Liver (tissue), 9 donors: Measurements from ENCODE around the gene FLT1. TPM values are rescaled to one million over a fixed set of nuclear protein-coding genes. Genes with fewer than 3 reads are reported as not detected.

Experiments used
- DNase-seq: peaks from one replicate; pipeline ENCODE4 v3.0.0-alpha.2; 2017; ENCODE audit warnings: low spot score
- H3K27ac ChIP-seq, 2 donors: one replicate each; pipeline ENCODE4 v1.7.0; 2013; ENCODE audit warnings: inconsistent platforms in 2 of 2, low read length in 2 of 2, control low read depth in 1 of 2, low read depth in 1 of 2, mild to moderate bottlenecking in 1 of 2
- H3K27me3 ChIP-seq, 4 donors: one replicate each; pipeline versions ENCODE4 v1.6.1 to v1.7.0; 2013; ENCODE audit warnings: low read length in 3 of 4, inconsistent platforms in 1 of 4, mild to moderate bottlenecking in 1 of 4, moderate library complexity in 1 of 4; ENCODE audit not compliant: control insufficient read depth in 4 of 4, insufficient read depth in 4 of 4
- H3K36me3 ChIP-seq, 4 donors: one replicate each; pipeline versions ENCODE4 v1.6.1 to v1.7.0; 2013; ENCODE audit warnings: low read length in 3 of 4, mild to moderate bottlenecking in 3 of 4, low read depth in 1 of 4, moderate library complexity in 1 of 4; ENCODE audit not compliant: control insufficient read depth in 4 of 4, insufficient read depth in 3 of 4
- H3K4me1 ChIP-seq, 4 donors: one replicate each; pipeline versions ENCODE4 v1.6.1 to v1.7.0; 2013; ENCODE audit warnings: low read length in 3 of 4, mild to moderate bottlenecking in 3 of 4, moderate library complexity in 1 of 4; ENCODE audit not compliant: control insufficient read depth in 4 of 4, insufficient read depth in 4 of 4
- H3K4me3 ChIP-seq, 3 donors: one replicate each; pipeline versions ENCODE4 v1.6.1 to v1.7.0; 2013; ENCODE audit warnings: low read length in 3 of 3, control low read depth in 1 of 3, low read depth in 1 of 3, mild to moderate bottlenecking in 1 of 3
- H3K9ac ChIP-seq, 2 donors: one replicate each; pipeline ENCODE4 v1.7.0; 2013; ENCODE audit warnings: low read length in 2 of 2, mild to moderate bottlenecking in 2 of 2, moderate library complexity in 2 of 2, control low read depth in 1 of 2, low read depth in 1 of 2
- H3K9me3 ChIP-seq, 4 donors: one replicate each; pipeline versions ENCODE4 v1.6.1 to v1.7.0; 2013; ENCODE audit warnings: low read length in 3 of 4; ENCODE audit not compliant: control insufficient read depth in 4 of 4
- ATF3 ChIP-seq: IDR thresholded peaks from 2 replicates; pipeline ENCODE4 v1.6.1; 2016; ENCODE audit warnings: antibody characterized with exemption
- EGR1 ChIP-seq, 2 donors: IDR thresholded peaks; 2 replicates each; pipeline ENCODE4 v1.6.1; 2016 to 2018; ENCODE audit warnings: antibody characterized with exemption in 2 of 2, low read depth in 2 of 2
- FOXA1 ChIP-seq: IDR thresholded peaks from 2 replicates; pipeline ENCODE4 v1.6.1; 2016; ENCODE audit warnings: antibody characterized with exemption
- FOXA2 ChIP-seq: IDR thresholded peaks from 2 replicates; pipeline ENCODE4 v1.6.1; 2016; ENCODE audit warnings: antibody characterized with exemption
- GABPA ChIP-seq, 2 donors: IDR thresholded peaks in 1 of 2; conservative IDR thresholded peaks in 1 of 2; 2 replicates each; pipeline ENCODE4 v1.6.1; 2016; ENCODE audit warnings: antibody characterized with exemption in 2 of 2, mild to moderate bottlenecking in 1 of 2, moderate library complexity in 1 of 2
- HNF4A ChIP-seq, 2 donors: conservative IDR thresholded peaks; 2 replicates each; pipeline ENCODE4 v1.6.1; 2016; ENCODE audit warnings: antibody characterized with exemption in 2 of 2, mild to moderate bottlenecking in 2 of 2
- HNF4G ChIP-seq: IDR thresholded peaks from 2 replicates; pipeline ENCODE4 v1.6.1; 2016; ENCODE audit warnings: antibody characterized with exemption
- JUND ChIP-seq, 2 donors: IDR thresholded peaks; 2 replicates each; pipeline ENCODE4 v1.6.1; 2016; ENCODE audit warnings: antibody characterized with exemption in 2 of 2
- NR2F2 ChIP-seq: IDR thresholded peaks from 2 replicates; pipeline ENCODE4 v1.6.1; 2016; ENCODE audit warnings: antibody characterized with exemption
- RAD21 ChIP-seq, 2 donors: IDR thresholded peaks; 2 replicates each; pipeline ENCODE4 v1.6.1; 2016; ENCODE audit warnings: antibody characterized with exemption in 2 of 2, mild to moderate bottlenecking in 2 of 2
- REST ChIP-seq: IDR thresholded peaks from 2 replicates; pipeline ENCODE4 v1.6.1; 2016; ENCODE audit warnings: antibody characterized with exemption, mild to moderate bottlenecking
- RXRA ChIP-seq, 2 donors: IDR thresholded peaks; 2 replicates each; pipeline ENCODE4 v1.6.1; 2017 to 2018; ENCODE audit warnings: antibody characterized with exemption in 2 of 2, mild to moderate bottlenecking in 1 of 2
- SP1 ChIP-seq: IDR thresholded peaks from 2 replicates; pipeline ENCODE4 v1.6.1; 2018; ENCODE audit warnings: antibody characterized with exemption, mild to moderate bottlenecking
- TAF1 ChIP-seq: conservative IDR thresholded peaks from 2 replicates; pipeline ENCODE4 v1.6.1; 2016; ENCODE audit warnings: antibody characterized with exemption, mild to moderate bottlenecking
- YY1 ChIP-seq: IDR thresholded peaks from 2 replicates; pipeline ENCODE4 v1.6.1; 2016; ENCODE audit warnings: antibody characterized with exemption, mild to moderate bottlenecking
- WGBS: extraction: QIAGEN DNeasy Blood & Tissue Kit; methylation state at CpG from one replicate; pipeline ENCODE4 v1.1.7; 2013; 5-methylcytosine and 5-hydroxymethylcytosine counted together
- polyA plus RNA-seq, 2 donors: library from polyadenylated mRNA; stranded (reverse) in 1 of 2; unstranded in 1 of 2; fragments of 200-250 nt in 1 of 2; fragments of >200 nt in 1 of 2; fragmentation: Nextera tagmentation in 1 of 2; extraction: Ambion mirVana in 1 of 2; gene quantifications; one replicate each; pipeline versions ENCODE4 v1.2.1 to v1.2.3, GENCODE V29; 2013 to 2015
- total RNA-seq, 2 donors: library from RNA; depleted of rRNA; stranded (reverse); fragments of >200 nt; gene quantifications; one replicate each; pipeline ENCODE4 v1.2.3, GENCODE V29; 2014
- TF ChIP-seq, protein P1 (sequence below): IDR thresholded peaks from 2 replicates; pipeline ENCODE4 v1.6.1; 2016; ENCODE audit warnings: antibody characterized with exemption
- TF ChIP-seq, protein P2 (sequence below): fragments of 150-350 bp; IDR thresholded peaks from 2 replicates; pipeline ENCODE4 v1.5.1; 2017; ENCODE audit warnings: improper control_type of control experiment, low read depth, low read length; ENCODE audit not compliant: missing input control
- TF ChIP-seq, protein P3 (sequence below): IDR thresholded peaks from 2 replicates; pipeline ENCODE4 v1.6.1; 2016; ENCODE audit warnings: antibody characterized with exemption
- donor health status: healthy.
- donor health status: healthy.
- donor health status: healthy.
- donor health status: healthy.
- donor health status: healthy.

The FLT1 gene
- total and polyA plus RNA-seq, 4 donors: 4.1 to 19.7 (median 9.3) TPM

- no peaks in the 10 kb centered on the region for H3K36me3 ChIP-seq
- WGBS: 70% methylated on average over 10 of the region's 10 CpGs
- peaks cover 0 to 1% (median 0%) of the 10 kb centered on the region in 4 donors for H3K4me1 ChIP-seq
- no peak overlapping the region for H3K27ac ChIP-seq
- H3K9ac ChIP-seq: no peak overlapping the region
- H3K4me3 ChIP-seq: no peak overlapping the region
- DNase-seq: no peak
- H3K27me3 ChIP-seq: peaks cover 0 to 6% (median 2%) of the 10 kb centered on the region in 4 donors
- TF ChIP-seq SP1 (no peak), FOXA2 (no peak)
- H3K9me3 ChIP-seq: no peaks in the 10 kb centered on the region
These were observed 8.9 kb downstream of the FLT1 start for GRCh38 chr13:28485996-28486543.

DNA sequence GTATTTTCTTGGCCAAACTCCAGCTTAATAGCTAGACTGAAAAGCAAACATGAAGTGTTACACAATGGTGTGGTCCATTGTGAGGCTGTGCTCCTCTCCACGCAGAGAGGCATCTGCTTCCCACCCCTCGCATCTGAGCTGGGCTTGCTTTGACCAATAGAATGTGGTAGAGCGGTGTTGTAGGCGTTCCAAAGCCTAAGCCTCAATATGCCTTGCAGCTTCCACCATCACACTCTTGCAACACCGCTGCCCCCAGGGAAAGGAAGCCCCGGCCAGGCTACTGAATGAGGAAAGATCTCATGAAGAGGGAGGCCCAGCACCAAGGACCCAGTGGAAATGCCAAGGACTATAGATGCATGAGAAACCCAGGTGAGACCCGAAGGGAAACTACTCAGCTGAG, 9.4 kb downstream of the FLT1 start:
- no peak overlapping the region for H3K4me3 ChIP-seq
- no peaks in the 10 kb centered on the region for H3K9me3 ChIP-seq
- peaks cover 0 to 5% (median 2%) of the 10 kb centered on the region in 4 donors for H3K27me3 ChIP-seq
- H3K36me3 ChIP-seq: no peaks in the 10 kb centered on the region
- WGBS: 81% methylated on average over 7 of the region's 7 CpGs
- TF ChIP-seq TAF1 (no peak), HNF4A (conservative IDR thresholded peaks at IDR 0.05) (no peak), FOXA2 (no peak)
- TF ChIP-seq, protein P1, sequence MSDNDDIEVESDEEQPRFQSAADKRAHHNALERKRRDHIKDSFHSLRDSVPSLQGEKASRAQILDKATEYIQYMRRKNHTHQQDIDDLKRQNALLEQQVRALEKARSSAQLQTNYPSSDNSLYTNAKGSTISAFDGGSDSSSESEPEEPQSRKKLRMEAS: no peak
- no peak overlapping the region for H3K9ac ChIP-seq
- H3K27ac ChIP-seq: no peak overlapping the region
- DNase-seq: no peak
- peaks cover 0 to 1% (median 0%) of the 10 kb centered on the region in 4 donors for H3K4me1 ChIP-seq

GRCh38 chr13:28485097-28485496, 9.8 kb downstream of the FLT1 start:
- Histone ChIP-seq H3K4me1 (peaks cover 0 to 1% (median 0%) of the 10 kb centered on the region in 4 donors), H3K27ac (no peak overlapping the region), H3K27me3 (peaks cover 0 to 4% (median 1%) of the 10 kb centered on the region in 4 donors), H3K4me3 (no peak overlapping the region), H3K36me3 (no peaks in the 10 kb centered on the region), H3K9me3 (no peaks in the 10 kb centered on the region), H3K9ac (no peak overlapping the region)
- 72% methylated on average over 1 of the region's 1 CpG for WGBS
- DNase-seq: no peak
- TF ChIP-seq ATF3: no peak
- no peak for TF ChIP-seq NR2F2
- no peak for TF ChIP-seq REST
- TF ChIP-seq JUND (IDR thresholded peaks at IDR 0.05): no peak
- no peak for TF ChIP-seq EGR1 (IDR thresholded peaks at IDR 0.05; ENCODE audit: low read depth in 2 of 2)
- TF ChIP-seq, protein P2, sequence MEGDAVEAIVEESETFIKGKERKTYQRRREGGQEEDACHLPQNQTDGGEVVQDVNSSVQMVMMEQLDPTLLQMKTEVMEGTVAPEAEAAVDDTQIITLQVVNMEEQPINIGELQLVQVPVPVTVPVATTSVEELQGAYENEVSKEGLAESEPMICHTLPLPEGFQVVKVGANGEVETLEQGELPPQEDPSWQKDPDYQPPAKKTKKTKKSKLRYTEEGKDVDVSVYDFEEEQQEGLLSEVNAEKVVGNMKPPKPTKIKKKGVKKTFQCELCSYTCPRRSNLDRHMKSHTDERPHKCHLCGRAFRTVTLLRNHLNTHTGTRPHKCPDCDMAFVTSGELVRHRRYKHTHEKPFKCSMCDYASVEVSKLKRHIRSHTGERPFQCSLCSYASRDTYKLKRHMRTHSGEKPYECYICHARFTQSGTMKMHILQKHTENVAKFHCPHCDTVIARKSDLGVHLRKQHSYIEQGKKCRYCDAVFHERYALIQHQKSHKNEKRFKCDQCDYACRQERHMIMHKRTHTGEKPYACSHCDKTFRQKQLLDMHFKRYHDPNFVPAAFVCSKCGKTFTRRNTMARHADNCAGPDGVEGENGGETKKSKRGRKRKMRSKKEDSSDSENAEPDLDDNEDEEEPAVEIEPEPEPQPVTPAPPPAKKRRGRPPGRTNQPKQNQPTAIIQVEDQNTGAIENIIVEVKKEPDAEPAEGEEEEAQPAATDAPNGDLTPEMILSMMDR: no peak
- no peak for TF ChIP-seq HNF4A (conservative IDR thresholded peaks at IDR 0.05)
- no peak for TF ChIP-seq YY1
- TF ChIP-seq RAD21 (IDR thresholded peaks at IDR 0.05): no peak
- no peak for TF ChIP-seq RXRA (IDR thresholded peaks at IDR 0.05)
- TF ChIP-seq, protein P3, sequence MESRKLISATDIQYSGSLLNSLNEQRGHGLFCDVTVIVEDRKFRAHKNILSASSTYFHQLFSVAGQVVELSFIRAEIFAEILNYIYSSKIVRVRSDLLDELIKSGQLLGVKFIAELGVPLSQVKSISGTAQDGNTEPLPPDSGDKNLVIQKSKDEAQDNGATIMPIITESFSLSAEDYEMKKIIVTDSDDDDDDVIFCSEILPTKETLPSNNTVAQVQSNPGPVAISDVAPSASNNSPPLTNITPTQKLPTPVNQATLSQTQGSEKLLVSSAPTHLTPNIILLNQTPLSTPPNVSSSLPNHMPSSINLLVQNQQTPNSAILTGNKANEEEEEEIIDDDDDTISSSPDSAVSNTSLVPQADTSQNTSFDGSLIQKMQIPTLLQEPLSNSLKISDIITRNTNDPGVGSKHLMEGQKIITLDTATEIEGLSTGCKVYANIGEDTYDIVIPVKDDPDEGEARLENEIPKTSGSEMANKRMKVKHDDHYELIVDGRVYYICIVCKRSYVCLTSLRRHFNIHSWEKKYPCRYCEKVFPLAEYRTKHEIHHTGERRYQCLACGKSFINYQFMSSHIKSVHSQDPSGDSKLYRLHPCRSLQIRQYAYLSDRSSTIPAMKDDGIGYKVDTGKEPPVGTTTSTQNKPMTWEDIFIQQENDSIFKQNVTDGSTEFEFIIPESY: no peak
- TF ChIP-seq GABPA (IDR thresholded peaks at IDR 0.05 in 1 of 2, conservative IDR thresholded peaks at IDR 0.05 in 1 of 2): no peak
- TF ChIP-seq FOXA2: no peak
- TF ChIP-seq FOXA1: no peak
- no peak for TF ChIP-seq TAF1
- TF ChIP-seq HNF4G: no peak
- TF ChIP-seq SP1: no peak
